GM12878 (cell line): Measurements from ENCODE around the gene STARD4. TPM values are rescaled to one million over a fixed set of nuclear protein-coding genes. Genes with fewer than 3 reads are reported as not detected.

Source experiments
- ATAC-seq: fragments of 200-7000 bp; cut with Tn5 transposase; 3 replicates; pipeline ENCODE4 v1.9.1; 2020; ENCODE audit warnings: mild to moderate bottlenecking, moderate library complexity
- BruUV-seq: library from RNA; stranded (reverse); fragments of 400-500 nt; replicated peaks from 2 replicates; lab custom pipeline; 2021; lab: Mats Ljungman, UMichigan
- CTCF ChIA-PET: fragments of 300-600 bp; sonication (Branson Sonifier 250); formaldehyde crosslinking; extraction: SDS; loops from one replicate; lab custom pipeline; 2021; ENCODE audit warnings: inconsistent platforms; lab: Yijun Ruan, JAX
- POLR2A ChIA-PET: fragments of 350-600 bp; formaldehyde crosslinking; extraction: SDS; loops from one replicate; lab custom pipeline; 2021; ENCODE audit warnings: inconsistent platforms; lab: Charles Lee
- RAD21 ChIA-PET: fragments of 300-600 bp; sonication (Branson Sonifier 250); formaldehyde crosslinking; loops from one replicate; lab custom pipeline; 2023; ENCODE audit warnings: antibody characterized with exemption; ENCODE audit not compliant: unreplicated experiment; lab: Charles Lee
- SMC1A ChIA-PET: fragments of 300-600 bp; sonication (Branson Sonifier 250); formaldehyde crosslinking; loops from one replicate; lab custom pipeline; 2023; ENCODE audit not compliant: unreplicated experiment, uncharacterized antibody; lab: Charles Lee
- DNase-seq: peaks from one replicate; pipeline ENCODE4 v3.0.0-alpha.2; 2011; ENCODE audit warnings: low read depth, low spot score
- FAIRE-seq: peaks from 3 replicates; lab custom pipeline; 2011; peaks lifted over from hg19 to GRCh38; lab: Jason Lieb, UNC
- H2AFZ ChIP-seq: 2 replicates; pipeline ENCODE4 v1.6.0; 2011; ENCODE audit warnings: low read depth, low read length, control low read depth; ENCODE audit not compliant: control insufficient read depth
- H3K27ac ChIP-seq: 2 replicates; pipeline ENCODE4 v1.5.1; 2011; ENCODE audit warnings: control low read depth; ENCODE audit not compliant: control insufficient read depth, insufficient read depth
- H3K27me3 ChIP-seq, 2 experiments: replicated peaks in 1 of 2; 2 replicates each; pipeline versions ENCODE4 v1.6.0 to v1.6.1; 2011; ENCODE audit warnings: low read length in 1 of 2; ENCODE audit not compliant: control insufficient read depth in 2 of 2, insufficient read depth in 2 of 2
- H3K36me3 ChIP-seq, 2 experiments: 2 replicates each; pipeline ENCODE4 v1.5.1; 2011; ENCODE audit warnings: low read length in 1 of 2; ENCODE audit not compliant: control insufficient read depth in 2 of 2, insufficient read depth in 2 of 2
- H3K4me1 ChIP-seq: 2 replicates; pipeline ENCODE4 v1.6.1; 2011; ENCODE audit warnings: mild to moderate bottlenecking, low read length, moderate library complexity, mixed read lengths; ENCODE audit not compliant: control insufficient read depth, insufficient read depth
- H3K4me2 ChIP-seq: 2 replicates; pipeline ENCODE4 v1.6.0; 2011; ENCODE audit warnings: control low read depth; ENCODE audit not compliant: control insufficient read depth, insufficient read depth
- H3K4me3 ChIP-seq: fragments of 200-600 bp; sonication (generic); 2 replicates; pipeline ENCODE4 v1.5.1; 2016
- H3K79me2 ChIP-seq: 2 replicates; pipeline ENCODE4 v1.6.0; 2011; ENCODE audit warnings: low read length; ENCODE audit not compliant: control insufficient read depth, insufficient read depth
- H3K9ac ChIP-seq: 2 replicates; pipeline ENCODE4 v1.8.0; 2011; ENCODE audit warnings: low read length, control low read depth, mixed read lengths; ENCODE audit not compliant: control insufficient read depth, insufficient read depth
- H3K9me3 ChIP-seq: replicated peaks from 3 replicates; pipeline ENCODE4 v1.5.1; 2011; ENCODE audit warnings: mild to moderate bottlenecking, low read length; ENCODE audit not compliant: control insufficient read depth, insufficient read depth
- H4K20me1 ChIP-seq: 2 replicates; pipeline ENCODE4 v1.6.0; 2011; ENCODE audit not compliant: control insufficient read depth, insufficient read depth
- PAX5 ChIP-seq: IDR thresholded peaks from 2 replicates; pipeline ENCODE4 v1.6.1; 2011; ENCODE audit warnings: low read depth, low read length, borderline replicate concordance
- SIX5 ChIP-seq: IDR thresholded peaks from 2 replicates; pipeline ENCODE4 v1.6.1; 2011; ENCODE audit warnings: mild to moderate bottlenecking, low read depth, low read length, moderate library complexity; ENCODE audit not compliant: severe bottlenecking
- ZNF274 ChIP-seq: IDR thresholded peaks from one replicate; pipeline ENCODE4 v1.8.0; 2011; ENCODE audit not compliant: insufficient read length, insufficient read depth
- WGBS: methylation state at CpG from one replicate; pipeline ENCODE4 v1.1.6; 2016; ENCODE audit warnings: low lambda C conversion rate; ENCODE audit not compliant: insufficient replicate concordance, insufficient coverage; ENCODE audit errors: missing lambda C conversion rate; 5-methylcytosine and 5-hydroxymethylcytosine counted together
- in situ Hi-C: fragments of 300-500 bp; cut with MboI; formaldehyde crosslinking; loops from 9 replicates; pipeline ENCODE4 v1.14.3; 2018; ENCODE audit warnings: mixed read lengths
- intact Hi-C: fragments of 100-400 bp; cut with micrococcal nuclease; formaldehyde crosslinking; loops from one replicate; pipeline ENCODE4 v1.14.2; 2022; ENCODE audit not compliant: unreplicated experiment
- polyA plus RNA-seq, 11 experiments: library from polyadenylated mRNA; depleted of rRNA in 4 of 11; unstranded in 6 of 11; stranded (reverse) in 5 of 11; fragments of >200 nt; fragmentation: Nextera tagmentation in 4 of 11; fragmentation: Illumina TruSeq in 1 of 11; extraction: Ambion mirVana in 4 of 11; extraction: Trizol in 1 of 11; gene quantifications; 1 replicate in 1 of 11; 2 replicates in 10 of 11; pipeline versions ENCODE4 v1.2.1 to v1.2.3, GENCODE V29; 2011 to 2016; ENCODE audit warnings: inconsistent platforms in 2 of 11, missing spikeins in 2 of 11, low read depth in 1 of 11
- total RNA-seq, 4 experiments: library from RNA; depleted of rRNA in 3 of 4; stranded (reverse); fragments of >200 nt in 3 of 4; fragmentation: Illumina TruSeq in 1 of 4; extraction: Trizol in 1 of 4; gene quantifications; 2 replicates each; pipeline versions ENCODE4 v1.2.1 to v1.2.3, GENCODE V29; 2013 to 2021
- TF ChIP-seq, protein P1 (sequence below): fragments of 450-650 bp; IDR thresholded peaks from 2 replicates; pipeline ENCODE4 v1.6.1; 2014; ENCODE audit warnings: mild to moderate bottlenecking

The STARD4 gene
- total and polyA plus RNA-seq, 10 of the 15 experiments (the other 5 are each of a cell fraction or from before 2014, with no cell fraction given) = 41.9 to 190 (median 71.6) TPM

DNA sequence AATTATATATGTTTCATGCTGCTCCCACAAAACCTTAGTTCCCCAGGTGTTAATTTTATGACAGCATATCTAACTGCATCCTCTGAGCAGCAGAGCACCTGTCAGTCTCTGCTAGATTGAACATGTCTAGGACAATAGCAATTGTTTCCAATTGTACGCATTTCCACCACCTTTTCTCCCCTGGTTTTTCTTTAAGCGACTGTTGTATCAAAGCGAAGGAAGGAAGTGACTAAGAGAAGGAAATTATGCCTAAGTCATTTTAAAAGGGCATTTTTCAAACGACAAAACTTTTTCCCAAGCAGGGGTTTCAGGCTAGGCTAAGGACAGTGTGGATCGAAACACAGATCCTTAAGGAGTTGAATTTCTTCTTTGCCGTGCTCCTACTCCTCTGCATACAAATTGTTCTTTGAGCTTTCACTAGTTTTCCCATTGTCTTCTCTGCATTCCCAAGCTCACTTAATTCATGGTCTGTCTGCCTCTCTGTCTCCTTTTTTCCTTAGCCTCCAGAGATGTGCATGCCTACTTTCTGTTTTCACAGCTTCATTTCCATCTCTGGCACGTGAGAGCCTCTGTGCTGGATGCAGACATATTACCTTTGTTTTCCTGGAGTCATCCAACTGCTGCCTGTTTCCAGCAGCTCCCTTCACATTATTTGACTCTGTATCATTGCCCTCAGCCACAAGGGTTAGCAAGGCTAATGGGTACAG, 39.4 kb upstream of the STARD4 start:
- ChIA-PET POLR2A (no interaction called here), SMC1A (interaction anchor here (0.6 to 4.9 kb wide), 10 partner anchors 20 to 593 kb away, joined by 3 to 93 read pairs (median 4); no protein-coding TSS in a partner anchor), RAD21 (interaction anchor here (2.0 to 3.8 kb wide), 2 partner anchors 268 to 594 kb away, joined by 6 to 62 read pairs; no protein-coding TSS in a partner anchor), CTCF (interaction anchor here (0.6 to 8.8 kb wide), 10 partner anchors 9 to 598 kb away, joined by 3 to 108 read pairs (median 4); no protein-coding TSS in a partner anchor)
- Histone ChIP-seq H3K4me3 (no peak overlapping the region), H3K27ac (no peak overlapping the region), H3K4me1 (no peaks in the 10 kb centered on the region), H3K4me2 (no peak overlapping the region), H3K9ac (no peak overlapping the region), H3K27me3 (no peaks in the 10 kb centered on the region), H3K79me2 (no peaks in the 10 kb centered on the region), H3K9me3 (no peaks in the 10 kb centered on the region), H2AFZ (no peak overlapping the region), H4K20me1 (no peaks in the 10 kb centered on the region), H3K36me3 (no peaks in the 10 kb centered on the region)
- no peak for TF ChIP-seq ZNF274
- no peak for TF ChIP-seq PAX5
- TF ChIP-seq SIX5 = no peak
- TF ChIP-seq, protein P1, sequence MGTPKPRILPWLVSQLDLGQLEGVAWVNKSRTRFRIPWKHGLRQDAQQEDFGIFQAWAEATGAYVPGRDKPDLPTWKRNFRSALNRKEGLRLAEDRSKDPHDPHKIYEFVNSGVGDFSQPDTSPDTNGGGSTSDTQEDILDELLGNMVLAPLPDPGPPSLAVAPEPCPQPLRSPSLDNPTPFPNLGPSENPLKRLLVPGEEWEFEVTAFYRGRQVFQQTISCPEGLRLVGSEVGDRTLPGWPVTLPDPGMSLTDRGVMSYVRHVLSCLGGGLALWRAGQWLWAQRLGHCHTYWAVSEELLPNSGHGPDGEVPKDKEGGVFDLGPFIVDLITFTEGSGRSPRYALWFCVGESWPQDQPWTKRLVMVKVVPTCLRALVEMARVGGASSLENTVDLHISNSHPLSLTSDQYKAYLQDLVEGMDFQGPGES = no peak
- WGBS = 53% methylated on average over 7 of the region's 7 CpGs
- intact Hi-C loops = loop anchor here (2.0 to 10.0 kb wide), 3 partner anchors 205 to 394 kb away; partner anchors contain the start of gene NREP
- no peak for ATAC-seq
- in situ Hi-C loops = loop anchor here (5.0 kb wide), 1 partner anchor 596 kb away; no protein-coding TSS in a partner anchor
- no peak for FAIRE-seq
- no peak for DNase-seq
- BruUV-seq = no TSS peak
